HG03196 (cell line): ENCODE data around the gene LTBP4.
"Not testable (repeated sequence)": the region's sequence is repeated elsewhere in the genome, so short reads cannot be mapped to it uniquely, and the experiment has no call there.

Source experiments
- ATAC-seq: cut with Tn5 transposase; IDR thresholded peaks from one replicate; pipeline ENCODE4 v1.9.1; 2021; ENCODE audit not compliant: unreplicated experiment

The LTBP4 gene

DNA sequence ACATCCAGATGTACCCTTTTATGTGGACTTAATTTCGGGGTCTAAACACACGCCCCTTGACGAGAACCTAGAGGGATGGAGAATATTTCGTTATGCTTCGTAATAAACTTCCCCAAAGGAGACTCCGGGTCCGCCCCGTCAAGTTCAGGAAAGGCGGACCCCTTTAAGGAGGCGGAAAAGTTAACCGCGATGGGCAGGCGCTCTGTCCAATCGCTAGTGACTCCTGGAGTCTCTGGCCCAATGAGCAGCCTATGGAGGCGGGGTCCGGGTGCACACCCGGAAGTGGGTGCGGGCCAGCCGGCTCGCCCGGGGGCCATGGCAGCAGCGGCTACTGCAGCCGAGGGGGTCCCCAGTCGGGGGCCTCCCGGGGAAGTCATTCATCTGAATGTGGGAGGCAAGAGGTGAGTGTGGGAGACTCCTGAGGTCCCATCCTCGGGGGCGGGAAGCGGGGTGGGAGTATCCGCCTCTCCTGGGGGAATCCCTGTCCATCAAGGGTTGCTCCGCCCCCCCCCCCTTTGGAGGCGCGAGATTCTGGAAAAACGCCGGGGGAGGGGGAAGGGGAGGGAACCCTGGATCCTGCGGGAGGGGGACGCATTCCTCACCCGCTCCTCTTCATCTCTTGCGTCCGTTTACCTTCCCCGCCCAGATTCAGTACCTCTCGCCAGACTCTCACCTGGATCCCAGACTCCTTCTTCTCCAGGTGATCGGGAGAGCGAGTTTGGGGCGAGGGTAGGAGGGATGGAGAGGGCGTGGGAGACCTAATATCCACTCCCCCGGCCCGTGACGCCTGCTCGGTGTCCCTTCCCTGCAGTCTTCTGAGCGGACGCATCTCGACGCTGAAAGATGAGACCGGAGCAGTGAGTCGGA is 24.4 kb upstream of the LTBP4 start, which contains the start of gene SHKBP1:
SHKBP1 (plus strand) TSS at position 289 of the 867 bp plus-strand sequence; CDS start at position 316, 27 bp downstream.
- peak; percentile 93 for ATAC-seq

DNA sequence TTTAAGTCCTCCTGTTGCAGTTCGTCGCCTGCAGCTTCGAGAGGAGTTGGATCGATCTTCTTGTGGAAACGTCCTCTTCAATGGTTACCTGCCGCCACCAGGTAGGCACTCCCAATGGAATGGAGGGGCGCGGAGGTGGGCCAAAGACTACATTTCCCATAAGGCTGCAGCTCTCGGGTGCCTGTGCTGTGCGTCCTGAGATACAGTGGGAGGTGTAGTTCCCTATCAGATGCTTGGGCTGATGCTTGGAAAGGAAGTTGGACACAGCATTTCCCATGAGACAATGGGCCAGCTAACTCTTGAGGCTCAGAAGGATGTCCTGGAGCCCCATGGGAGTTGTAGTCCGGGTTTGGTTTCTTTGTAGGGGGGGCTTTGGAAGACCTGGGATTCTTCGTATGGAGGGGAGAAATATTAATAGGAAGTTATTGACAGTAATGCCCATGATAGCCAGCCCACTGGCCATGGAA is 22.7 kb upstream of the LTBP4 start:
- ATAC-seq = no peak

DNA sequence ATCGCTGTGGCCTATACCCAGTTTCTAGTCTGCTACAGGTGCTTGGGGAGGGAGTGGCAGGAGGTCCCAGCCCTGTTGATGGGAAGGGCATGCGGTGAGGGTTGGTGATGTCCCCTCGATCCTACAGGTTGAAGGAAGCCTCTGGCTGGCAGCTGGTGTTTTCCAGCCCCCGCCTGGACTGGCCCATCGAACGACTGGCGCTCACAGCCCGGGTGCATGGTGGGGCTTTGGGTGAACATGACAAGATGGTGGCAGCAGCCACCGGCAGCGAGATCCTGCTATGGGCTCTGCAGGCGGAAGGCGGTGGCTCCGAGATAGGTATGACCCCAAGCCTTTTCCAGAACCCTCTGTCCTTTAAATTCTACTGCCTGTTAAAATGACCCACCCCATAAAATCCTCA is 20.6 kb upstream of the LTBP4 start:
- ATAC-seq = no peak

DNA sequence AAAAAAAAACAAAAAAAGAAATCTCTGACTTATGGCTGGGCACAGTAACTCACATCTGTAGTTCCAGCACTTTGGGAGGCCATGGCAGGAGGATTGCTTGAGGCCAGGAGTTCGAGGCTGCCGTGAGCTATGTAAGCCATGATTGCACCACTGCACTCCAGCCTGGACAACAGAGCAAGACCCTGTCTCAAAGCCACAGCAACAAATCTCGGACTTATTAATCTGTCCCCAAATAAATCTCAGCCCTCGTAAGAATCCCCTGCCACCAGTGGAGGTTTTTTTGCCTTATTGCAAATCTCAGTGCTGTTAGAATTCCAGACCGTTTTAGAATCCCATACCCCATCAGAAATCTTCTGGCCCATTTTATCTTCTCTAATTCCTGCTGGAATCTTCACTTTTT is 19.6 kb upstream of the LTBP4 start:
- ATAC-seq = no peak

DNA sequence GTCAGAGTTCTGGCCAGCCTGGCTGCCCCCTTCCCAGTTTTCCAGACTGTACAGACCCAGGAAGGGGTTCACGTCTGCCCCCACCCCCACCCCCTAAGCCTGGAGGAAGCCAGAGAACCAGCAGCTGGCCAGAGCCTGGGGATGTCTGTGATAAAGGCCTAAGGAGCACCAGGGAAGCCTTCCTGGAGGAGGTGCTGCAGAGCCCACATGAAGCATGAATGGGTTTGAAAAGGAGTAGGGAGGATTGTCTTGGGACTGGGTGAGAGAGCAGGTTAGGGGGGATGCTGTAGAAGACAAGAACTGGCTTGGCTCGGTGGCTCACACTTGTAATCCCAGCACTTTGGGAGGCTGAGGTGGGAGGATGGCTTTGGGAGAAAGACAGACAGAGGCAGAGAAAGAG is 18.7 kb upstream of the LTBP4 start:
- ATAC-seq = no peak

DNA sequence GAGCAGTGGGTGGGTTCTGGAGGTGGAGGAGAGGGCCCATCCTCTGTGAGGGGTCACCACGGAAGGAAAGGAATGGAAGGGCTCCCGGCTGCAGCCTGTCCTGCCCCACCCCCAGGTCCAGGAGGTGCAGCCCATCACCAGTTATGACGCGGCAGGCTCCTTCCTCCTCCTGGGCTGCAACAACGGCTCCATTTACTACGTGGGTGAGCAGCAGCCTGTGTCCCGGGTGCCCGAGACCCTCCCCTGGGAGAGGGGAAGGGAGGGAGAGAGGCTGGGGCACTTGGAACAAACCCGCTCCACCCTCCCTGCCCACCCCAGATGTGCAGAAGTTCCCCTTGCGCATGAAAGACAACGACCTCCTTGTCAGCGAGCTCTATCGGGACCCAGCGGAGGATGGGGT is 17.9 kb upstream of the LTBP4 start:
- ATAC-seq = no peak

DNA sequence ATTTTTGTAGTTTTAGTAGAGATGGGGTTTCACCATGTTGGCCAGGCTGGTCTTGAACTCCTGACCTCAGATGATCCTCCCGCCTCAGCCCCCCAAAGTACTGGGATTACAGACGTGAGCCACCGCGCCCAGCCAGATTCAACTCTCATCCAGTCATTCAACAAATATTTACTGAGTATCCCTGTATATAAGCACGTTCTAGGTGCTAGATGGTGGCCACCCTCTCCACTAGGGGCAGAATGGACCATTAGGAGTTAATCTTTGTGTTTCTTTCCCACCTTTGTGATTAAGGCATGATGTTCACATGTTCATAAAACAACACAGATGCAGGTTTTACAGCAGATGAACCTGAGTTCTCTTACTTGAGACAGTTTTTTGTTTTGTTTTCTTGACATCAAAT is 17.2 kb upstream of the LTBP4 start:
- ATAC-seq = no peak

DNA sequence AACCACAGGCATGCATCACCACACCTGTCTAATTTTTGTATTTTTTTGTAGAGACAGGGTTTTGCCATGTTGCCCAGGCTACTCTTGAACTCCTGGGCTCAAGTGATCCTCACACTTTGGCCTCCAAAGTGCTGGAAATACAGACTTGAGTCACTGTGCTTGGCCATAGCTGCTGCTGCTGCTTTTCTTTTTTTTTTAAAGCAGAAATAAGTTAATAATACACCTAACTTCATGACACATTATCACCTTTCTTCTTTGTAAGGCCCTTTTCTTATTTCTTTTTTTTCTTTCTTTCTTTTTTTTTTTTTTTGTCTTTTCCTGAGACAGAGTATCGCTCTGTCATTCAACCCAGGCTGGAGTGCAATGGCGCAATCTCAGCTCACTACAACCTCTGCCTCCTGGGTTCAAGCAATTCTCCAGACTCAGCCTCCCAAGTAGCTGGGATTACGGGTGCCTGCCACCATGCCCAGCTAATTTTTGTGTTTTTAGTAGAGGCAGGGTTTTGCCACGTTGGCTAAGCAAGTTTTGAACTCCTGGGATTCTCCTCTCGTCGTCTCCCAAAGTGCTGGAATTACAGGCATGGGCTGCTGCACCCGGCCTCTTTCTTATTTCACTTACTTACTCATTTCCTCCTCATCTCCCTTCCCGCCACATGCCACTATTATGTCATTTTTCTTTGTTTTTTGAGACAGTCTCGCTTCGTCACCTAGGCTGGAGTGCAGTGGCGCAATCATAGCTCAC is 15.8 kb upstream of the LTBP4 start:
- no peak for ATAC-seq

DNA sequence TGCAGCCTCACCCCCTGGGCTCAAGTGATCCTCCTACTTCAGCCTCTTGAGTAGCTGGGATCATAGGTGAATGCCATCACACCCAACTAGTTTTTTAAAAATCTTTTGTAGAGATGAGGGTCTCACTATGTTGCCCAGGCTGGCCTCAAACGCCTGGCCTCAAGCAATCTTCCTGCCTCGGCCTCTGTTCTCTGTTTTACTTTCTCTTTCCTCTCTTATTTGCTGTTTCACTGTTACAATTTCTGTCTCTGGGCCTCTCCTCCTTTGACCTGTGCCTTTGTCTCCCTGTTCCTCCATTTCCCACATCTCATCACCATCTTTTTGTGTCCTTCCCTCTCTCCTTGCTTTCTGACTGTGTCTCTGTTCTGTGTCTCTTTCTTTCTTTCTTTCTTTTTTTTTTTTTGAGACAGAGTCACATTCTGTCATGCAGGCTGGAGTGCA is 15.2 kb upstream of the LTBP4 start:
- ATAC-seq = no peak

DNA sequence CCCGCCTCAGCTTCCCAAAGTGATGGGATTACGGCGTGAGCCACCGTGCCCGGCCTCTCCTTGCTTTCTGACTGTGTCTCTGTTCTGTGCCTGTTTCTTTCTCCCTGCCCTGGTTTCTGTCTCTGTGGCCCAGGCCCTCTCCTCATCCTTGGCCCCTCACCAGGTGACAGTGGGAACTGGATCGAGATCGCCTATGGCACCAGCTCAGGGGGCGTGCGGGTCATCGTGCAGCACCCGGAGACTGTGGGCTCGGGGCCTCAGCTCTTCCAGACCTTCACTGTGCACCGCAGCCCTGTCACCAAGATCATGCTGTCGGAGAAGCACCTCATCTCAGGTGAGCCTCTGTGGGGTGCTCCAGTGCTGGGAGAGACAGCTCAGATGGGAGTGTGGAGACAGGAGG is 14.6 kb upstream of the LTBP4 start:
- no peak for ATAC-seq

DNA sequence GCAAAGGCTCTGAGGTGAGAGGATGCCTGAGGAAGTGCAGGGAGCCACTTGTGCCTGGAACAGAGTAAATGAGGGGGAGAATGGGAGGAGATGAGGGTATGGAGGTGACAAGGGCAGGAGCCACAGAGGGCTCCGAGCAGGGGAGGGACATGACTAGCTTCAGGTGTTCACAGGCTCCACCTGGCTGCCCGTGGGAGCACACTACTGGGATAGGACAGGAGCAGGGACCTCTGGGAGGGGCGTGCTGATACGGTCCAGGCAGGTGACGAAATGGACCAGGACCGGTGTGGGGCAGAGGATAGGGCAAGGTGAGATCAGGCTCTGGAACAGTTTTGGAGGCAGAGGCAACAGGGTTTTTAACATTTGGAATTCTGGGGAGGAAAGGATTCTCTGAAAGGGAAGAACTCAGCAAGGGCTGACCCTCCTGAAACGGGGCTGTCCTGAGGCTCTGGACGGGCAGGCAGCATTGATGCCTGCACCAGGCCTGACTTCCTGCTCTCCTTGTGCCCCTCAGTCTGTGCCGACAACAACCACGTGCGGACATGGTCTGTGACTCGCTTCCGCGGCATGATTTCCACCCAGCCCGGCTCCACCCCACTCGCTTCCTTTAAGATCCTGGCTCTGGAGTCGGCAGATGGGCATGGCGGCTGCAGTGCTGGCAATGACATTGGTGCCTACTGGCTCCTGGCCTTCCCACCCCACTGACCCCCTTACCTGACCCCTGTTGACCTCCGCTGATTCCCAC is 12.9 kb upstream of the LTBP4 start:
- ATAC-seq = no peak

DNA sequence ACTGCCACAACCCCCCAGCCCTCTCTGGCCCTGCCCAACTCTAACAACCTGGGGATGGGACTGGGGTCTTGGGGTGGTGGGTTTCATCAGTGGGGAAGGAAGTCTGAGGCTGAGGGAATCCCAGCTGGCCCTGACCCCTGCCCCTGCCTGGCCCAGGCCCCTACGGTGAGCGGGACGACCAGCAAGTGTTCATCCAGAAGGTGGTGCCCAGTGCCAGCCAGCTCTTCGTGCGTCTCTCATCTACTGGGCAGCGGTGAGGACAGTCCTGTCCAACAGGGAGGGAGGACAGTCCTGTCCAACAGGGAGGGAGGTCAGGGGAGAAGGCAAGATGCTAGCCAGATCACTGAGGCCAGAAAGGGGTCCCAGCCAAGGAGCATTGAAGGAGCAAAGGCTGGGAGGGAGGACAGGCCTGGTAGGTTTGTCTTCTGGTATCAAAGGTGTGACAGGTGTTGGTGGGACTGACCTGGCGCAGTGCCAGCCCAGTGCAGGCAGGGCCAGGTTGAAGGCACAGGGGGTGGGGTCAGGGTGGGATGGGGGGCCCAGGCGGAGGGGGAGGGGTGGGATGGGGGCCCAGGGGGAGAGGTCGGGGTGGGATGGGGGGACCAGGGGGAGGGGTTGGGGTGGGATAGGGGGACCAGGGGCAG is 12.1 kb upstream of the LTBP4 start:
- no peak for ATAC-seq

DNA sequence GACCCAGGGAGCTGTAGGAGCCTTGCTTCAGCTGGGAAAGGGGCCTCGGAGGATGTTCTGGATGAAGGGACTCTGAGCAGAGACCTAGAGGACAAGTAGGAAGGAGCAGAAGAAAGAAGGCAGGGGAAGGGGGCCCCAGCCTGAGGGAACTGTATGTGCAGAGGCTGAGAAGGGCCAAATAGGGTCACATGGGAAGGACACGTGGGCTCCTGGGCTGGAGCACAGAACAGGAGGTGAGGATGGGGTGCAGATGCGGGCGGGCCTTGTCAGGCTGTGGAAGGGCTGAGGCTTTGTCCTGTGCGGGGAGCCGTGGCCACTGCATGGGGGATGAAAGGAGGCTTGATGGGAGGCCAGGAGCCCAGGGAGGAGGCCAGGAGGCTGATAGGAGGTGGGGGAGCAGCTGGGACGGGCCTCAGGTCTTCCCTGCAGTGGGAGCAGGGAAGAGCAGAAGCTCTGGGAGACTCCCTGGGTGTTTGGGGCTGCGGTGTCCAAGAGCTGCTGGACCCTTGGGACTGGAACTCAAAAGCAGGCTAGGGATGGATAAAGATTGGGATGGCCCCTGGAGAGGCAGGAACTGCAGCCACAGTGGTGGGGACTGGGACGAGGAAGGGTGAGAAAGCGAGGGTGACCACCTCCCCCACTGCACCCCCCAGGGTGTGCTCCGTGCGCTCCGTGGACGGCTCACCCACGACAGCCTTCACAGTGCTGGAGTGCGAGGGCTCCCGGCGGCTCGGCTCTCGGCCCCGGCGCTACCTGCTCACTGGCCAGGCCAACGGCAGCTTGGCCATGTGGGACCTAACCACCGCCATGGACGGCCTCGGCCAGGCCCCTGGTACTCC is 11.4 kb upstream of the LTBP4 start:
- ATAC-seq = no peak

DNA sequence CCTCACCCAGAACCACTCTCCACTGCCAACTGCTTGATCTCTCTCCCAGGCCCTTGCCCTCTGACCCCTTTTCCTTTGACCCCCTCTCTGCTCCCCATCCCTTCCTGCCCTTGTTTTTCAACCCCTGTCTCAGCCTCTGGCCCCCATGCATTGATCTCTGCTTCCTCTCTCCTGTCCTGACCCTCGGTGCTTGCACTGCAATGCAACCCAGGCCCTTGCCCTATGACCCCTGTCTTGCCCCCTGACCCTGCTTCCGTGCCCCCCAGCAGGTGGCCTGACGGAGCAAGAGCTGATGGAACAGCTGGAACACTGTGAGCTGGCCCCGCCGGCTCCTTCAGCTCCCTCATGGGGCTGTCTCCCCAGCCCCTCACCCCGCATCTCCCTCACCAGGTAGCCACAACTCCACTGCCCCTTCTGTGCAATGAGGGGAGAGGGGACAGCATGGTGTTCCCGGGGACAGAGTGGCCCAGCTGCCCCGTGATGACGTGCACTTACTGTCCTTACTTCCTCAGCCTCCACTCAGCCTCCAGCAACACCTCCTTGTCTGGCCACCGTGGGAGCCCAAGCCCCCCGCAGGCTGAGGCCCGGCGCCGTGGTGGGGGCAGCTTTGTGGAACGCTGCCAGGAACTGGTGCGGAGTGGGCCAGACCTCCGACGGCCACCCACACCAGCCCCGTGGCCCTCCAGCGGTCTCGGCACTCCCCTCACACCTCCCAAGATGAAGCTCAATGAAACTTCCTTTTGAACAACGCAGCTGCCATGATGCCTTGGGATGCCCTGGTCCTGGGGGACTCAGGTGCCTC is 10.5 kb upstream of the LTBP4 start:
- ATAC-seq = no peak

DNA sequence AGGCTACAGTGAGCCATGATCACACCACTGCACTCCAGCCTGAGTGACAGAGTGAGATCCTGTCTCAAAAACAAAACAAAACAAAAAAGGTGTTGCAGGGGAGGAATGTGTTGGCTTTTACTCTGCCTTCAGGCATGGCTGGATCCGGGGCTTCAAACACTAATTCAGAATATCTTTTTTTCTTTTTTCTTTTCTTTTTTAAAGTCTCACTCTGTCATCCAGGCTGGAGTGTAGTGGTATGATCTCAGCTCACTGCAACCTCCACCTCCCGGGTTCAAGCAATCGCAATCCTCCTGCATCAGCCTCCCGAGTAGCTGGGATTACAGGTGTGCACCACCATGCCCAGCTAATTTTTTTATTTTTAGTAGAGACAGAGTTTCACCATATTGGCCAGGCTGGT is 9.4 kb upstream of the LTBP4 start:
- not testable (repeated sequence) for ATAC-seq

DNA sequence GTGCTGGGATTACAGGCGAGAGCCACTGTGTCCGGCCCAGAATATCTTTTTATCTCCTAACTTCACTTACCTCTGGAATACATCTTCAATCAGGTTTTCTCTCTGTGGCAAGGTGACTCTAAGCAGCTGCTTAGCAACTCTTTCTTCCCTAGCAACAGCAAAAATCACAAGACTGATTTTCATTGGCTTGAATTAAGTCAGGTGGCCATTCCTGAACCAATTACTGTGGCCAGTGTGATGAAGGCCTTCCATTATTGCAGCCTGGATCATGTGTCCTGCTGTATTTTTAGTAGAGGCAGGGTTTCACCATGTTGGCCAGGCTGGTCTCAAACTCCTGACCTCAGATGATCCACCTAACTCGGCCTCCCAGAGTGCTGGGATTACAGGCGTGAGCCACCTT is 9.0 kb upstream of the LTBP4 start:
- ATAC-seq = no peak

DNA sequence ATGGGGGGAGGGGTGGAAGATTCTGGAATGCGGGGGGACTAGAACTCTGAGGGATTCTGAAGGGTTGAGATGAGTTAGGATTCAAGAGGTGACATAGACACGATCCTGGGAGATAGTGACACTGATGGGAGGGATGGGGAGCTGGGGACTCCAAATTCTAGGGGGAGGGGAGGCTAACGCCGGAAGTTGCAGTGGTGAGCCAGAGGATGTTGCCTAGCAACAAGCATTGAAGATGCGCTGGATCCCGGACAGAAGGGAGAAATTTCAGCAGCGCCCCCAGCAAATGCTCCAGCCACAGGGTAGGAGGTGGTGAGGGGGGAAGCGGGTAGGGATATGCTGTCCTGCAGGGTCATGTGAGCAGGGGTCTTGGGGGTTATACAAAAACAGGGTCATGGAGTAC is 6.9 kb upstream of the LTBP4 start:
- ATAC-seq = no peak

DNA sequence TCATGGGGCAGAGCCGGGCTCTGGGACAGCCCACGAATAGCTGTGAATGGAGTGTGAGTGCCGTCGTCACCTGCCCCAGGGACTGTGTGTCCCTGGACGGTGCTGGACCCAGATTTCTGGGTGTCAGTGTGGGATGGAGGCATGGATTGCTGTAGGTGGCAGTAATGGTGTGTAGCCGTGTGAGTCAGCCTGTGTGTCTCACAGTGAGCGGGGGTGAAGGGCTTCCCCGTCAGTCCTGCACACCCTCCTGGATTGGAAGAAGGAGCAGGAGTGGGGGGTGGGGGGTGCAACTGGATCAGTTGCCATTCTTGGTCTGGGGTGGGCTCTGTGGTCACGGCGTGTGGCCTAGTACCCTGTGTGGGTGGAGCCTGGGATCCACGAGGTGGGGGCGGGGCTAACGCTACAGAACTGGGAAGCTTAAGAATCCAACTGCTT is 6.5 kb upstream of the LTBP4 start:
- ATAC-seq = no peak
